ENCODE measurements around the gene B3GALNT1. TPM values are rescaled to one million over a fixed set of nuclear protein-coding genes. Genes with fewer than 3 reads are reported as not detected.
"Not testable (repeated sequence)": the region's sequence is repeated elsewhere in the genome, so short reads cannot be mapped to it uniquely, and the experiment has no call there.

B3GALNT1 gene
- polyA plus RNA-seq, 2 of the 4 experiments (the other 2 are of a cell fraction) = 0.13 to 0.14 TPM

- ATAC-seq (no peak), FAIRE-seq (no peak), DNase-seq (ENCODE audit: low read depth in 1 of 2, low spot score in 1 of 2) (no peak)
- H3K4me2 ChIP-seq = no peak overlapping the region
- WGBS (ENCODE audit: missing lambda C conversion rate) = 33% methylated on average over 3 of the region's 3 CpGs
- no peak for TF ChIP-seq CEBPB (IDR thresholded peaks at IDR 0.05)
- no peak for TF ChIP-seq HOXB13 (CRISPR knock-in tag; IDR thresholded peaks at IDR 0.05; ENCODE audit: low read depth)
- no peak for TF ChIP-seq CHD2 (IDR thresholded peaks at IDR 0.05; ENCODE audit: low read length, partially characterized antibody)
- no peak for TF ChIP-seq KDM5A (IDR thresholded peaks at IDR 0.05)
- no peak for TF ChIP-seq RFX5 (IDR thresholded peaks at IDR 0.05)
- no peak for TF ChIP-seq MAFK (IDR thresholded peaks at IDR 0.05; ENCODE audit: partially characterized antibody)
- TF ChIP-seq HOXA7 (CRISPR knock-in tag; IDR thresholded peaks at IDR 0.05) = no peak
- no peak for TF ChIP-seq FOXS1 (CRISPR knock-in tag; IDR thresholded peaks at IDR 0.05)
- TF ChIP-seq ZSCAN20 (CRISPR knock-in tag; IDR thresholded peaks at IDR 0.05) = no peak
- no peak for TF ChIP-seq NPAS2 (CRISPR knock-in tag; IDR thresholded peaks at IDR 0.05; ENCODE audit: borderline replicate concordance)
- TF ChIP-seq PHF8 (IDR thresholded peaks at IDR 0.05; ENCODE audit: borderline replicate concordance, low read depth) = no peak
- no peak for TF ChIP-seq CTCF (IDR thresholded peaks at IDR 0.05)
- TF ChIP-seq BHLHE40 (IDR thresholded peaks at IDR 0.05; ENCODE audit: low read depth, low read length) = no peak
- no peak for TF ChIP-seq HOXB5 (CRISPR knock-in tag; IDR thresholded peaks at IDR 0.05)
- no peak overlapping the region for H3K27ac ChIP-seq
- CTCF ChIA-PET = no interaction called here
- POLR2A ChIA-PET = no interaction called here
- no peak overlapping the region for H3K4me3 ChIP-seq
- no peaks in the 10 kb centered on the region for H3K9me3 ChIP-seq
- no peaks in the 10 kb centered on the region for H3K4me1 ChIP-seq
These were observed 66.4 kb downstream of the B3GALNT1 start for GRCh38 chr3:161038725-161039124.

DNA sequence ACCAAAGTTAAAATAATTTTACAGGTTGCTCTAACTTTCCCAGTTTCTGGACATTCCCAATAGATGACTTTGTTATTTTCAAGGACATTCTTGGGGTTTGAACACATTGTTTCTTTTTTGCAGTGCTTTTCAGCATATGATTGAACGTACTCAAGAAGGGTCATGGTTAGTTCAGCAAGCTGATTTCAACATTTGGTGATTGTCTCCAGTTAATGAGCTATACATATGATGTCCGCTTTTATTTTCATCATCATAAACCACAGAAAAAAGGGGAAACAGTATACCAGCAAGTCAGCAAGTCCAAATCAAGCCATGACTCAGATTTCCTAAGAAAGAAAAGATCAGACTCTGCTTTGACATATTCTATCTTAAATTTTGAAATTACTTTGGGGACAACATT is 69.4 kb downstream of the B3GALNT1 start:
- Histone ChIP-seq H3K4me1 (no peaks in the 10 kb centered on the region), H3K4me3 (no peak overlapping the region), H3K27ac (no peak overlapping the region), H3K4me2 (no peak overlapping the region), H3K9me3 (no peaks in the 10 kb centered on the region)
- TF ChIP-seq POLR2A (IDR thresholded peaks at IDR 0.05; ENCODE audit: low read length) (no peak), FOSB (CRISPR knock-in tag; IDR thresholded peaks at IDR 0.05) (no peak), RCOR1 (IDR thresholded peaks at IDR 0.05; ENCODE audit: low read depth, low read length) (no peak), CBX8 (IDR thresholded peaks at IDR 0.05) (no peak), EHF (CRISPR knock-in tag; IDR thresholded peaks at IDR 0.05) (no peak), FOXS1 (CRISPR knock-in tag; IDR thresholded peaks at IDR 0.05) (no peak), TFCP2L1 (CRISPR knock-in tag; IDR thresholded peaks at IDR 0.05) (no peak), JUN (IDR thresholded peaks at IDR 0.05) (no peak), E2F6 (IDR thresholded peaks at IDR 0.05; ENCODE audit: borderline replicate concordance, low read depth) (no peak), NPAS2 (CRISPR knock-in tag; IDR thresholded peaks at IDR 0.05; ENCODE audit: borderline replicate concordance) (no peak), EHMT2 (IDR thresholded peaks at IDR 0.05; ENCODE audit: low read depth) (no peak), RFX5 (IDR thresholded peaks at IDR 0.05) (no peak), ZC3H11A (IDR thresholded peaks at IDR 0.05) (no peak)
- DNase-seq (ENCODE audit: low read depth in 1 of 2, low spot score in 1 of 2) = no peak
- WGBS (ENCODE audit: missing lambda C conversion rate) = 48% methylated on average over 2 of the region's 2 CpGs
- FAIRE-seq = no peak
- POLR2A ChIA-PET = no interaction called here
- no peak for ATAC-seq
- CTCF ChIA-PET = no interaction called here

GRCh38 chr3:161034913-161035550 is 70.1 kb downstream of the B3GALNT1 start:
- WGBS (ENCODE audit: missing lambda C conversion rate) = 38% methylated on average over 5 of the region's 5 CpGs
- H3K4me2 ChIP-seq; H3K4me1 ChIP-seq; POLR2A ChIA-PET; H3K4me3 ChIP-seq; FAIRE-seq; CTCF ChIA-PET; ATAC-seq; H3K27ac ChIP-seq; H3K9me3 ChIP-seq; DNase-seq (ENCODE audit: low read depth in 1 of 2, low spot score in 1 of 2): not testable (repeated sequence)

Other genes with a start within 250 kb of the B3GALNT1 start
- 60.6 and 66.5 TPM in 2 replicates for gene NMD3, start 116.0 kb upstream of the B3GALNT1 start, polyA plus RNA-seq (2011; rRNA removed)
- gene NMD3, start 116.0 kb upstream of the B3GALNT1 start, polyA plus RNA-seq (2017; fragmentation: RNase III; extraction: RNeasy Plus Mini Kit Qiagen cat#74134 plus additional on column Dnase treatment) = 53.4 to 62.0 TPM (median 56.3 TPM) in 3 replicates

Data from A549 (cell line).